GM12872 (cell line): ENCODE data around the gene NEURL3.

ENCODE experiments used
- CTCF ChIP-seq: IDR thresholded peaks from 3 replicates; pipeline ENCODE4 v1.5.1; 2011; ENCODE audit warnings: low read depth, mild to moderate bottlenecking, low read length, moderate library complexity; ENCODE audit not compliant: insufficient read depth

NEURL3 gene

GRCh38 chr2:96533292-96534073 is 28.3 kb upstream of the NEURL3 start:
- TF ChIP-seq CTCF: no peak

GRCh38 chr2:96532641-96533291 is 27.6 kb upstream of the NEURL3 start:
- no peak for TF ChIP-seq CTCF

- TF ChIP-seq CTCF: no peak
These were observed 26.8 kb upstream of the NEURL3 start for GRCh38 chr2:96531872-96532505.

- no peak for TF ChIP-seq CTCF
These were observed 26.2 kb upstream of the NEURL3 start for GRCh38 chr2:96531366-96531765.

- TF ChIP-seq CTCF: no peak
These were observed 25.6 kb upstream of the NEURL3 start for GRCh38 chr2:96530474-96531357.

- TF ChIP-seq CTCF: no peak
These were observed 24.9 kb upstream of the NEURL3 start for GRCh38 chr2:96530144-96530430.

GRCh38 chr2:96529376-96530143 is 24.4 kb upstream of the NEURL3 start:
- no peak for TF ChIP-seq CTCF
